ENCODE data around the gene GBP1.
A peak's percentile ranks its signal among the peaks of the same experiment; 100 is the strongest.
"Not testable (repeated sequence)": the region's sequence is repeated elsewhere in the genome, so short reads cannot be mapped to it uniquely, and the experiment has no call there.

Gene GBP1

DNA sequence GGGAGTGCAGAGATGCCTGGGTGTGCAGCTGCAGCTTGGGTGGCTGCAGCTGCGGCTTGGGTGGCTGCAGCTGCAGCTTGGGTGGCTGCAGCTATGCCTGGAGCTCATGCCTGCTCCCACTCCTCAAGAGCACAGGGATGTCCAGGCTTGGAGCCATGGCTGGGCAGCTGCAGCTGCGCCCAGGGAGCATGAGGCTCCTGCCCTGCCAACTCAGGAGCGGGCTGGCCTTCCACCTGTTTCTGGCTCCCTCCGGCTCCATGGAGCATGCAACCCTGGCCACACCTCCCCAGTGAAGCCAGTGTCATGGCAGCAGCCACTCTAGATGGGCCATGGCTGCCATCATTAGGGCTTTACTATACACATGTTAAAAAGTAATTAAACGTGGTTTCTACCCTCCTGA lies 21.1 kb downstream of the GBP1 start:
- no peaks in the 10 kb centered on the region for H3K27me3 Mint-ChIP-seq
- peaks cover 22% of the 10 kb centered on the region for H3K36me3 Mint-ChIP-seq
- no peak overlapping the region for H3K27ac Mint-ChIP-seq
- H3K9me3 Mint-ChIP-seq, result peaks cover 6% of the 10 kb centered on the region
- H3K4me1 Mint-ChIP-seq, result peaks cover 41% of the 10 kb centered on the region
- H3K4me3 Mint-ChIP-seq, result no peak overlapping the region

DNA sequence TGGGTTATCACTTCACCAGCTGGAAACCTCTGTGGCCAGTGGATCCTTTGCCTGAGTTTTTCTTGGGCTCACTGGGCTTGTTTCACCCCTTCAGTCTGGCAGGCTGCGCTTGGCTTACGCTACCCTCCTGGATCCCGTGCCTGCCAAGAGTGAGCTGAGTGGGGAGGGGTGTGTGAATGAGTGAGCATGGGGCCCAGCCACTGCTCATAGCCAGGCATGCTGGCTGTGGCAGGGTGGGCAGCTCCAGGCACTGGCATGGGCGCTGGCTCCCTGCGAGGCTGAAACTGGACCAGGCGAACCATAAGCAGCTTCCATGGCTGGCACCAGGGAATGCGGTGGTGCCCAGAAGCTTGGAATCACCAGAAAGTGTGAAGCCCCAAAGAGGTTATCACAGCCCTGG lies 22.5 kb downstream of the GBP1 start:
- Mint-ChIP-seq H3K36me3 (peaks cover 27% of the 10 kb centered on the region), H3K4me3 (no peak overlapping the region), H3K4me1 (peaks cover 36% of the 10 kb centered on the region), H3K27me3 (no peaks in the 10 kb centered on the region), H3K9me3 (peaks cover 11% of the 10 kb centered on the region), H3K27ac (no peak overlapping the region)

DNA sequence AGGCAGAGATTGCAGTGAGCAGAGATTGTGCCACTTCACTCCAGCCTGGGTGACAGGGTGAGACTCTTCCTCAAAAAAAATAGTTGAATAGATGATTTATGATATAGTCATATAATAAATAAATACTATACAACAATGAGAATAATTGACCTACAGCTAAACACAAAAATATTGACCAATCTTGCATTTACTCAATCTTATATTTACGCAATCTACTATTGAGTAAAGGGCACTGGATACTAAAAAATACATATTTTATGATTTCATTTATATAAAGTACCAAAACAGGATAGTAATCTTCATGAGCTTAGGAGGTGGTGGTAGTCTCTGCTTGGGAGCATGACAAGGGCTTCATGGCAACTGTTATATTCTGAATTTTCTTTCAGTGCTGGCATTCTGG lies 23.3 kb downstream of the GBP1 start:
- H3K27me3 Mint-ChIP-seq, result no peaks in the 10 kb centered on the region
- peak overlapping the region; percentile 72 for H3K27ac Mint-ChIP-seq
- peaks cover 11% of the 10 kb centered on the region for H3K9me3 Mint-ChIP-seq
- peaks cover 35% of the 10 kb centered on the region for H3K4me1 Mint-ChIP-seq
- H3K4me3 Mint-ChIP-seq, result peak overlapping the region; percentile 58
- H3K36me3 Mint-ChIP-seq, result peaks cover 27% of the 10 kb centered on the region

GRCh38 chr1:89041119-89041641 lies 23.8 kb downstream of the GBP1 start:
- Mint-ChIP-seq H3K36me3 (peaks cover 27% of the 10 kb centered on the region), H3K4me3 (peak overlapping the region; percentile 58), H3K4me1 (peaks cover 35% of the 10 kb centered on the region), H3K27ac (peak overlapping the region; percentile 72), H3K9me3 (peaks cover 11% of the 10 kb centered on the region), H3K27me3 (no peaks in the 10 kb centered on the region)

GRCh38 chr1:89040315-89040626 lies 24.7 kb downstream of the GBP1 start:
- H3K27ac Mint-ChIP-seq, result peak overlapping the region; percentile 74
- no peaks in the 10 kb centered on the region for H3K27me3 Mint-ChIP-seq
- H3K4me1 Mint-ChIP-seq, result peaks cover 40% of the 10 kb centered on the region
- H3K9me3 Mint-ChIP-seq, result peaks cover 11% of the 10 kb centered on the region
- peaks cover 27% of the 10 kb centered on the region for H3K36me3 Mint-ChIP-seq
- H3K4me3 Mint-ChIP-seq, result peak overlapping the region; percentile 15

DNA sequence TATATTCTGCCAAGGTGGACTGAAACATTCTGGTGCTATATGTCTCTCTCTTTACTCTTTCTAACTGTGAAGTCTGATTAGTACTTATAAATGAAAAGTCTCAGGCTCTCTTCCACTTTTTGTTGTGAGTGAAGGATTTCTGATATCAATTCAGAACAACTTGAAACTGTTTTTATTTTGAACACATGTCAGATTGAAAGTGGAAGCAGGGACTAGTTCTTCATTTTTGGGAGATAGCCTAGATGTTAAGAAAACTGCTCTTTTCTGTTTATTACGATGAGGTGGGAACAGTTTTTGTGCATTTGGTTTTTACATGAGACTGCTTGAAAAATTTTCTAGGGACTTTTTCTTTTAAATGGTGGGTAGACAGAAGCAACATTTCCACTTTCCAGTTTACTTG lies 27.8 kb downstream of the GBP1 start:
- peaks cover 61% of the 10 kb centered on the region for H3K4me1 Mint-ChIP-seq

GRCh38 chr1:89035080-89035479 lies 29.9 kb downstream of the GBP1 start:
- peaks cover 21% of the 10 kb centered on the region for H3K36me3 Mint-ChIP-seq
- H3K27ac Mint-ChIP-seq, result no peak overlapping the region
- H3K4me3 Mint-ChIP-seq, result no peak overlapping the region
- H3K9me3 Mint-ChIP-seq, result peaks cover 5% of the 10 kb centered on the region
- H3K27me3 Mint-ChIP-seq, result no peaks in the 10 kb centered on the region
- peaks cover 61% of the 10 kb centered on the region for H3K4me1 Mint-ChIP-seq

More for the DNA sequence above, 27.8 kb downstream of the GBP1 start:
- peaks cover 21% of the 10 kb centered on the region for H3K36me3 Mint-ChIP-seq
- H3K27me3 Mint-ChIP-seq, result no peaks in the 10 kb centered on the region
- no peak overlapping the region for H3K4me3 Mint-ChIP-seq
- H3K9me3 Mint-ChIP-seq, result peaks cover 11% of the 10 kb centered on the region
- H3K27ac Mint-ChIP-seq, result no peak overlapping the region

DNA sequence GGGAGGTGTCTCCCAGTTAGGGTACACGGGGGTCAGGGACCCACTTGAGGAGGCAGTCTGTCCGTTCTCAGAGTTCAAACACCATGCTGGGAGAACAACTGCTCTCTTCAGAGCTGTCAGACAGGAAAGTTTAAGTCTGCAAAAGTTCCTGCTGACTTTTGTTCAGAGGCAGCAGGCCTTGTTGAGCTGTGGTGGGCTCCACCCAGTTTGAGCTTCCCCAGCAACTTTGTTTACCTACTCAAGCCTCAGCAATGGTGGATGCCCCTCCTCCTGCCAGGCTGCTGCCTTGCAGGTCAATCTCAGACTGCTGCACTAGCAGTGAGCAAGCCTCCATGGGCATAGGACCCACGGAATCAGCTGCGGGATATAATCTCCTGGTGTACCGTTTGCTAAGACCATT lies 31.0 kb downstream of the GBP1 start:
- not testable (repeated sequence) for H3K27ac Mint-ChIP-seq, H3K4me3 Mint-ChIP-seq, H3K9me3 Mint-ChIP-seq, H3K27me3 Mint-ChIP-seq
- peaks cover 61% of the 10 kb centered on the region for H3K4me1 Mint-ChIP-seq
- H3K36me3 Mint-ChIP-seq, result peaks cover 18% of the 10 kb centered on the region

GRCh38 chr1:89029051-89029450 lies 36.0 kb downstream of the GBP1 start:
- peaks cover 19% of the 10 kb centered on the region for H3K36me3 Mint-ChIP-seq
- H3K27me3 Mint-ChIP-seq, H3K9me3 Mint-ChIP-seq: not testable (repeated sequence)
- peak overlapping the region; percentile 40 for H3K4me3 Mint-ChIP-seq
- peaks cover 59% of the 10 kb centered on the region for H3K4me1 Mint-ChIP-seq
- H3K27ac Mint-ChIP-seq, result peak overlapping the region; percentile 57

- Mint-ChIP-seq H3K27me3 (no peaks in the 10 kb centered on the region), H3K4me3 (no peak overlapping the region), H3K36me3 (peaks cover 6% of the 10 kb centered on the region), H3K9me3 (peaks cover 9% of the 10 kb centered on the region), H3K27ac (peak overlapping the region; percentile 46), H3K4me1 (peaks cover 57% of the 10 kb centered on the region)
Observed at GRCh38 chr1:89025928-89026327, 39.1 kb downstream of the GBP1 start.

GRCh38 chr1:89023026-89023425 lies 42.0 kb downstream of the GBP1 start:
- peaks cover 59% of the 10 kb centered on the region for H3K4me1 Mint-ChIP-seq

DNA sequence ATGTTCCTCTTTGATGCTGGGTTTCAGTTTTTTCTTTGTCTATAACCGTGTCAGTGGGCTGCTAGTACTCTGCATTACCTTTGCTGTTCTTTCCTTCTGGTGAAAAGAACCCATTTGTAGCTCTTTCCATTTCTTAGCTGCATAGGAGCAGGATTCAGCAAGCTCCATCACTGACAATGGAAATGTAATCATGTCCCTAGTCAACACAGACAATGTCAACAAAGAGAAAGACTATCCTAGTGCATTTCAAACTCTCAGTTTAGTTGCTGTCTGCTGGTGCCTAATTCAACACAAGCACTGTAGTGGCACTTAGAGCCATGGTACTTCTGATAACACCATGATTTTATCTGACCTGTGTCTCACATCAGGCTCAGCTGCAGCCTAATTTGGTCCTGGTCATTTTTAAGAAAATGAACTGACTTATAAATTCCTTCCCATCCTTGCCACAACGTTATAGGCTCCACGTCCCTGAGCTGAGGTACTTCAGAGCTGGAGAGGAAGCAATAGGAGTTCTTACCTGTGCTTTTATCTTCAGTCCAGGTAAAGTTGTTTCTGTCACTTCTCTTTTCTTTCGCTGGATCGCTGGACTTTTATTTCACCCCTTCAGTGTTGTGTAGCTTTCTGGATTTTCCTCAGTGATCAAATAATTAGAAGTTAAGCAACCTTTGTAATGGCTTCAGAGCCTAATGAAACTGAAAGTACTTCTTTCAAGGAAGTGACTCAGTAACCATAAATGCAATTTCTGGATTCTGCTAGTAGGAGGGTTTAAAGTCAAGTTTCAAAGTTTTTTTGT lies 42.6 kb downstream of the GBP1 start, which contains the start of gene GBP3:
Gene GBP3 (minus strand): TSS at position 700 of the 793 bp plus-strand sequence. CDS start 2,145 bp downstream, outside the sequence.
- Mint-ChIP-seq H3K27me3 (no peaks in the 10 kb centered on the region), H3K4me3 (peak within 1 kb of the TSS; percentile 97), H3K4me1 (peaks cover 66% of the 10 kb centered on the region), H3K27ac (peak within 1 kb of the TSS; percentile 98), H3K9me3 (peaks cover 9% of the 10 kb centered on the region), H3K36me3 (peaks cover 26% of the 10 kb centered on the region)

More at GRCh38 chr1:89023026-89023425, 42.0 kb downstream of the GBP1 start:
- Mint-ChIP-seq H3K36me3 (peaks cover 24% of the 10 kb centered on the region), H3K4me3 (peak overlapping the region; percentile 97), H3K9me3 (peaks cover 9% of the 10 kb centered on the region), H3K27ac (peak overlapping the region; percentile 98), H3K27me3 (no peaks in the 10 kb centered on the region)

- Mint-ChIP-seq H3K36me3 (peaks cover 46% of the 10 kb centered on the region), H3K4me3 (peak overlapping the region; percentile 44), H3K4me1 (peaks cover 67% of the 10 kb centered on the region)
- not testable (repeated sequence) for H3K27me3 Mint-ChIP-seq, H3K27ac Mint-ChIP-seq, H3K9me3 Mint-ChIP-seq
Observed at GRCh38 chr1:89018318-89018717, 46.7 kb downstream of the GBP1 start.

GRCh38 chr1:89008511-89008910 lies 56.5 kb downstream of the GBP1 start:
- peaks cover 19% of the 10 kb centered on the region for H3K4me1 Mint-ChIP-seq
- H3K9me3 Mint-ChIP-seq, result no peaks in the 10 kb centered on the region
- no peak overlapping the region for H3K27ac Mint-ChIP-seq
- H3K4me3 Mint-ChIP-seq, result no peak overlapping the region
- no peaks in the 10 kb centered on the region for H3K27me3 Mint-ChIP-seq
- peaks cover 57% of the 10 kb centered on the region for H3K36me3 Mint-ChIP-seq

DNA sequence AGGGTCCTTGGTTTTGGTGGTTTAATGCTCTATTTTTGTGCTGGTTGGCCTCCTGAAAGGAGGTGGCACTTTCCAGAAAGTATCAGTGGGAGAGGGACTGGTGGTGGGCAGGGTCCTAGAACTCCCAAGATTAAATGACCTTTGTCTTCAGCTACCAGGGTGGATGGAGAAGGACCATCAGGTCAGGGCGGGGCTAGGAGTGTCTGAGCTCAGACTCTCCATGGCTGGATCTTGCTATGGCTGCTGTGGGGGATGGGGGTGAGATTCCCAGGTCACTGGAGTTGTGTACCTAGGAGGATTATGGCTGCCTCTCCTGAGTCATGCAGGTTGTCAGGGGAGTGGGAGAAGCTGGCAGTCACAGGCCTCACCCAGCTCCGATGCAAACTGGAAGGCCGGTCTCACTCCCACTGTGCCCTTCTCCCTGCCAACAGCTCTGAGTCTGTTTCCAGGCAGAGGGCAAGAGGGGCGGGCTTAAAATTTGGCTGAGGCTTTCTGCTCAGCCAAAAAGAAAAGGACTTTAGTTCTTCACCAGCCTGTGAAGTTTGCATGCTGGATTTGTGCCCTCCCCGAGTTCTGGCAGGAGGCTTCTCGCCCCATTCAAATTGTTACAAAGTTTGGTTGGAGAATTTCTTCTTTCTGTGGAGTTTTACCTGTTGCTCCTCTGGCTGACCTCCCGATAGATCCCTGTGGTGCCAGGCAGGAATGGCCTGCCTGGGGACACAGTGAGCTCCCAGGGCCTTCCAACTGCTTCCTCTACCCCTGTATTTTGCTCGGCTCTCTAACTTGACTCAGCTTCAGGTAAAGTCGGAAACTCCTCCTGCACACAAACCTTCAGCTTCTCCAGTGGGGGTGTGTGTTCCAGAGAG lies 59.5 kb downstream of the GBP1 start:
- peaks cover 45% of the 10 kb centered on the region for H3K4me1 Mint-ChIP-seq
- no peaks in the 10 kb centered on the region for H3K27me3 Mint-ChIP-seq
- H3K36me3 Mint-ChIP-seq, result peaks cover 39% of the 10 kb centered on the region
- no peaks in the 10 kb centered on the region for H3K9me3 Mint-ChIP-seq
- peak overlapping the region; percentile 35 for H3K27ac Mint-ChIP-seq
- no peak overlapping the region for H3K4me3 Mint-ChIP-seq

Data from activated naive CD4-positive, alpha-beta T cell treated with anti-CD3 and anti-CD28 coated beads, Interleukin-2, amount 50 U/mL, for 24 hours (primary cell).